Smooth muscle cell (in vitro differentiated cells): ENCODE measurements around the gene ITPK1. TPM values are rescaled to one million over a fixed set of nuclear protein-coding genes. Genes with fewer than 3 reads are reported as not detected.

Source experiments
- DNase-seq: peaks from one replicate; lab custom pipeline; 2025; ENCODE audit not compliant: unreplicated experiment; lab: John Stamatoyannopoulos, UW
- H2AFZ ChIP-seq: fragments of 200-600 bp; sonication (generic); 2 replicates; pipeline ENCODE4 v1.6.0; 2016; ENCODE audit warnings: antibody characterized with exemption, low read depth, mild to moderate bottlenecking
- H3F3A ChIP-seq: fragments of 200-600 bp; sonication (generic); 2 replicates; pipeline ENCODE4 v1.6.0; 2017; ENCODE audit warnings: antibody characterized with exemption, low read depth
- H3K27ac ChIP-seq: fragments of 200-600 bp; sonication (generic); 2 replicates; pipeline ENCODE4 v1.5.1; 2016; ENCODE audit warnings: low read depth, mild to moderate bottlenecking
- H3K27me3 ChIP-seq: fragments of 200-600 bp; sonication (generic); 2 replicates; pipeline ENCODE4 v1.6.1; 2016; ENCODE audit warnings: low read depth, mild to moderate bottlenecking
- H3K36me3 ChIP-seq: fragments of 200-600 bp; sonication (generic); 2 replicates; pipeline ENCODE4 v1.5.1; 2016; ENCODE audit warnings: low read depth
- H3K4me1 ChIP-seq: fragments of 200-600 bp; sonication (generic); 2 replicates; pipeline ENCODE4 v1.5.1; 2016; ENCODE audit warnings: low read depth
- H3K4me2 ChIP-seq: fragments of 200-600 bp; sonication (generic); 2 replicates; pipeline ENCODE4 v1.6.0; 2016; ENCODE audit warnings: mild to moderate bottlenecking
- H3K4me3 ChIP-seq: fragments of 200-600 bp; sonication (generic); 2 replicates; pipeline ENCODE4 v1.5.1; 2016; ENCODE audit warnings: mild to moderate bottlenecking
- H3K79me2 ChIP-seq: fragments of 200-600 bp; sonication (generic); 2 replicates; pipeline ENCODE4 v1.6.0; 2016; ENCODE audit warnings: low read depth, mild to moderate bottlenecking
- H3K9ac ChIP-seq: fragments of 200-600 bp; sonication (generic); 2 replicates; pipeline ENCODE4 v1.6.0; 2016; ENCODE audit warnings: low read depth
- H3K9me3 ChIP-seq: fragments of 200-600 bp; sonication (generic); replicated peaks from 2 replicates; pipeline ENCODE4 v1.5.1; 2016; ENCODE audit warnings: low read depth
- H4K20me1 ChIP-seq: fragments of 200-600 bp; sonication (generic); 2 replicates; pipeline ENCODE4 v1.6.0; 2016; ENCODE audit warnings: low read depth
- WGBS: methylation state at CpG from one replicate; pipeline ENCODE4 v1.1.7; 2016; ENCODE audit warnings: low lambda C conversion rate; 5-methylcytosine and 5-hydroxymethylcytosine counted together
- polyA plus RNA-seq: library from polyadenylated mRNA; unstranded; fragments of >200 nt; fragmentation: Nextera tagmentation; extraction: Ambion mirVana; gene quantifications from 2 replicates; pipeline ENCODE4 v1.2.1, GENCODE V29; 2016
- total RNA-seq: library from RNA; depleted of rRNA; stranded (reverse); fragments of >200 nt; gene quantifications from 2 replicates; pipeline ENCODE4 v1.2.3, GENCODE V29; 2014
- TF ChIP-seq, protein P1 (sequence below): fragments of 200-600 bp; sonication (generic); IDR thresholded peaks from 2 replicates; pipeline ENCODE4 v1.5.1; 2017; ENCODE audit warnings: borderline replicate concordance, mild to moderate bottlenecking, antibody characterized with exemption; ENCODE audit not compliant: insufficient read depth, poor library complexity, severe bottlenecking

Gene ITPK1
- total and polyA plus RNA-seq, 2 experiments from 2014 or later: 9.2 to 14.2 TPM

DNA sequence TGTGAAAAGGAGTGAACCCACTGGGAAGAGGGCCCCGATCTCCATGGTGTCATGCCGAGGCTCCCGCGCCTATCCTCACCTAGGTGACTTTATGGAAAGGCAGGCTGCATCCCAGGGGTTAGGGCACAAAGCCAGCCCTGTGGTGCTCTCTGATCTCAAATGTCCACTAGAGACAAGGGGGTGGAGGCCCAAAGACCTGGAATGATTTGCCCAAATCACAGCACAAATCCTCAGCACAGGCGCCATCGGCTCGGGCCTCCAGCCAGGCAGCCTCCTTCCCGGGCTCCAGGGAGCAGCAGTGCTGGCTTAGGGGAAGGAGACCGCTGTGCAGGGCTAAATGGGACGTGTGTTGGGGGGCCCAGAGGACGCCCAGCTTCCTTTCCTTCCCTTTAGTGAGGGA, 175.2 kb downstream of the ITPK1 start:
- no peak overlapping the region for H2AFZ ChIP-seq
- no peak for DNase-seq
- TF ChIP-seq, protein P1, sequence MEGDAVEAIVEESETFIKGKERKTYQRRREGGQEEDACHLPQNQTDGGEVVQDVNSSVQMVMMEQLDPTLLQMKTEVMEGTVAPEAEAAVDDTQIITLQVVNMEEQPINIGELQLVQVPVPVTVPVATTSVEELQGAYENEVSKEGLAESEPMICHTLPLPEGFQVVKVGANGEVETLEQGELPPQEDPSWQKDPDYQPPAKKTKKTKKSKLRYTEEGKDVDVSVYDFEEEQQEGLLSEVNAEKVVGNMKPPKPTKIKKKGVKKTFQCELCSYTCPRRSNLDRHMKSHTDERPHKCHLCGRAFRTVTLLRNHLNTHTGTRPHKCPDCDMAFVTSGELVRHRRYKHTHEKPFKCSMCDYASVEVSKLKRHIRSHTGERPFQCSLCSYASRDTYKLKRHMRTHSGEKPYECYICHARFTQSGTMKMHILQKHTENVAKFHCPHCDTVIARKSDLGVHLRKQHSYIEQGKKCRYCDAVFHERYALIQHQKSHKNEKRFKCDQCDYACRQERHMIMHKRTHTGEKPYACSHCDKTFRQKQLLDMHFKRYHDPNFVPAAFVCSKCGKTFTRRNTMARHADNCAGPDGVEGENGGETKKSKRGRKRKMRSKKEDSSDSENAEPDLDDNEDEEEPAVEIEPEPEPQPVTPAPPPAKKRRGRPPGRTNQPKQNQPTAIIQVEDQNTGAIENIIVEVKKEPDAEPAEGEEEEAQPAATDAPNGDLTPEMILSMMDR: no peak
- H3K27me3 ChIP-seq: no peaks in the 10 kb centered on the region
- no peak overlapping the region for H3K4me3 ChIP-seq
- H3K4me1 ChIP-seq: no peaks in the 10 kb centered on the region
- 98% methylated on average over 11 of the region's 11 CpGs for WGBS
- no peaks in the 10 kb centered on the region for H4K20me1 ChIP-seq
- no peak overlapping the region for H3K27ac ChIP-seq
- H3K79me2 ChIP-seq: no peaks in the 10 kb centered on the region
- no peak overlapping the region for H3K4me2 ChIP-seq
- no peaks in the 10 kb centered on the region for H3F3A ChIP-seq
- no peaks in the 10 kb centered on the region for H3K9me3 ChIP-seq
- no peaks in the 10 kb centered on the region for H3K36me3 ChIP-seq
- no peak overlapping the region for H3K9ac ChIP-seq

DNA sequence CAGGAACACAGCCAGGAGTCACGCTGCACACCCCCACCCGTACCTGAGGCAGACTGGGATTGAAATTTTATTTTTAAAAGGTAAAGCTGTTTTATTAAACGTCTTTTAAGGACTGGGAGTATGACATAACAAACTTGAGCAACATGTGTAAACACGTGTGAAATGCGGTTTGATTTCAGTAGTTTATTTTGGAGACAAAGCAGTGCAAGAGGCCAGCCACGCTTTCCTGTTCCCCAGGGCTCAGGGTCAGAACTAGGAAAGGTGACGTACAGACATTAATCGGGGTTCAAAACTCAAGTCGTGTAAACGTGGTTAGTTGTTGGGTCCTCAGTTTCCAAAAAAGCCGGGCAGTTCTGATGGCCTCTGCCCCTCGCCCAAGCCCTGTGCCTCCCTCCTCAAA, 176.0 kb downstream of the ITPK1 start:
- Histone ChIP-seq H3K27ac (no peak overlapping the region), H3F3A (no peaks in the 10 kb centered on the region), H3K79me2 (no peaks in the 10 kb centered on the region), H3K9ac (no peak overlapping the region), H3K36me3 (no peaks in the 10 kb centered on the region), H3K4me3 (no peak overlapping the region), H4K20me1 (no peaks in the 10 kb centered on the region), H3K4me1 (no peaks in the 10 kb centered on the region), H3K4me2 (no peak overlapping the region), H2AFZ (no peak overlapping the region), H3K9me3 (no peaks in the 10 kb centered on the region), H3K27me3 (no peaks in the 10 kb centered on the region)
- TF ChIP-seq, protein P1: no peak
- DNase-seq: no peak
- 95% methylated on average over 12 of the region's 12 CpGs for WGBS

DNA sequence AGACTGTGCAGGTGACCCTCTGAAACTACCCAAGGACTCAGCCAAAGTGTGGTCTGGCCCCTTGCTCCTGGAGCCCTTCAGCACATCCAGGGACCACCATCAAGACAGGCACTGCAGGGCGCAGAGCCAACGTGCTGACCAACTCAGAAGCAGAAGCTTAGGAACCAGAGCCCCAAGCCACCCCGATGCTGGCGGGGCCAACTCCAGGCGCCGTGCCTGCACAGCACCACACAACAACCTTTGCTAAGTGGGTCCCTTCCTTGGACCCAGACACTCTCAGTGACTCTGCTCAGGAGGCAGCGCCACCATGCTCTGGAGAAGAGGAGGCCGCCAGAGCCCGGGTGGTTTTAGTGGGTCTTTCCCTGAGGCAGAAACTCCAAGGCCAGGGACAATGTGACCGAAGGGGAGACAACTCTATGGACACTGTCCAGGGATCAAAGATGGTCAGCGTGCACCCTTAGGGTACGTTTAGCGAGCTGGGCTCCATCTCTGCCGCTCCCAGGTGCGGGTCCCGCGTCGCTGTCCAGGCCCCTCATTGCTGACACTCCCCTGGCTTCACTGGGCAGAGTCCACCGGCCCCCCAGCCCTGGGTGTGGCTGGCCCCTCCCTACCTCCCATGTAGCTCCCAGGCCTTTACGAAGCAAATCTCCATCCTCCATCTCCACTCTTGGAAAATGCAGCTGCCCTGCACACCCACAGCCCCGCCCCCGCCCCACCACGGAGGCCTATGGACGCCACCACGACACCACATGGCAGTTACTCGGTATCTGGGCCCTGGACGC, 176.6 kb downstream of the ITPK1 start:
- Histone ChIP-seq H3K9me3 (no peaks in the 10 kb centered on the region), H3F3A (no peaks in the 10 kb centered on the region), H3K27me3 (no peaks in the 10 kb centered on the region), H3K4me1 (no peaks in the 10 kb centered on the region), H3K4me3 (no peak overlapping the region), H3K79me2 (no peaks in the 10 kb centered on the region), H3K36me3 (no peaks in the 10 kb centered on the region), H4K20me1 (no peaks in the 10 kb centered on the region), H3K4me2 (no peak overlapping the region), H3K9ac (no peak overlapping the region), H2AFZ (no peak overlapping the region), H3K27ac (no peak overlapping the region)
- TF ChIP-seq, protein P1: no peak
- no peak for DNase-seq
- 95% methylated on average over 27 of the region's 27 CpGs for WGBS
